ENCODE data around the gene ITIH5. TPM values are rescaled to one million over a fixed set of nuclear protein-coding genes. Genes with fewer than 3 reads are reported as not detected.

Gene ITIH5
- total RNA-seq, 1 donor from 2014 or later, result 2.3 TPM

- ATAC-seq, result no peak
These were observed 120.3 kb downstream of the ITIH5 start for GRCh38 chr10:7546385-7546967.

- ATAC-seq, result no peak
These were observed 121.0 kb downstream of the ITIH5 start for GRCh38 chr10:7545792-7546191.

- ATAC-seq, result no peak
These were observed 121.5 kb downstream of the ITIH5 start for GRCh38 chr10:7545261-7545660.

GRCh38 chr10:7544203-7544602 is 122.6 kb downstream of the ITIH5 start:
- no peak for ATAC-seq

GRCh38 chr10:7542189-7542914 is 124.4 kb downstream of the ITIH5 start:
- no peak for ATAC-seq

GRCh38 chr10:7541137-7542087 is 125.4 kb downstream of the ITIH5 start:
- ATAC-seq, result peak; percentile 41

GRCh38 chr10:7538970-7539654 is 127.7 kb downstream of the ITIH5 start:
- no peak for ATAC-seq

GRCh38 chr10:7537126-7537525 is 129.6 kb downstream of the ITIH5 start:
- ATAC-seq, result no peak

GRCh38 chr10:7534480-7534852 is 132.3 kb downstream of the ITIH5 start:
- no peak for ATAC-seq

GRCh38 chr10:7533657-7534479 is 132.9 kb downstream of the ITIH5 start:
- no peak for ATAC-seq

- no peak for ATAC-seq
These were observed 133.9 kb downstream of the ITIH5 start for GRCh38 chr10:7532723-7533498.

GRCh38 chr10:7529638-7530037 is 137.1 kb downstream of the ITIH5 start:
- ATAC-seq, result peak; percentile 51

GRCh38 chr10:7527468-7527867 is 139.3 kb downstream of the ITIH5 start:
- ATAC-seq, result no peak

GRCh38 chr10:7526017-7526400 is 140.8 kb downstream of the ITIH5 start:
- ATAC-seq, result no peak

- ATAC-seq, result peak; percentile 81
These were observed 141.3 kb downstream of the ITIH5 start for GRCh38 chr10:7525314-7526016.

GRCh38 chr10:7523656-7524055 is 143.1 kb downstream of the ITIH5 start:
- no peak for ATAC-seq

- no peak for ATAC-seq
These were observed 146.0 kb downstream of the ITIH5 start for GRCh38 chr10:7520507-7521485.

GRCh38 chr10:7519351-7519750 is 147.4 kb downstream of the ITIH5 start:
- peak; percentile 95 for ATAC-seq

- ATAC-seq, result no peak
These were observed 148.1 kb downstream of the ITIH5 start for GRCh38 chr10:7518693-7519092.

Data from esophagus mucosa (tissue), 1 donor.